Measurements from ENCODE around the gene DENND2A.
"Not testable (repeated sequence)": the region's sequence is repeated elsewhere in the genome, so short reads cannot be mapped to it uniquely, and the experiment has no call there.

The DENND2A gene

GRCh38 chr7:140506788-140507464 is 133.7 kb downstream of the DENND2A start:
- DNase-seq (ENCODE audit: low spot score), result peak; percentile 67

DNA sequence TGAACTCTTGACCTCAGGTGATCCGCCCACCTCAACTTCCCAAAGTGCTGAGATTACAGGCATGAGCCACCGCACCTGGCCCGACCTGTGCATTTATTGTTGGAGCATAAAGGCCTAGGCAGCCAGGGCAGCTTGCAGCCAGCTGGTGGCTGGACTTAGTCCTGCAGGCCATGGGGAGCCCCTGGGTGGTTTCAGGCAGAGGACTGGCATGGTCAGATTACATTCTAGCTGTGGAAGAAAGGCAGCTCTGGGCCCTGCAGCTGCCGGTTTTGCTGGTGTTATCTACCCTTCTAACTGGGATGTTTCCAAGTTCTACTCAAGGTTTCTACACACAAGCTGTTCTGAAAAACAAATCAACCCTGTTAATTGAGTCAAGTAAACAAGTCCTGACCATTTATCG is 138.6 kb downstream of the DENND2A start:
- DNase-seq (ENCODE audit: low spot score), result no peak

GRCh38 chr7:140497807-140498206 is 142.8 kb downstream of the DENND2A start:
- DNase-seq (ENCODE audit: low spot score), result not testable (repeated sequence)

- no peak for DNase-seq (ENCODE audit: low spot score)
Observed at GRCh38 chr7:140497241-140497769, 143.3 kb downstream of the DENND2A start.

GRCh38 chr7:140495514-140496097 is 145.0 kb downstream of the DENND2A start:
- DNase-seq (ENCODE audit: low spot score), result no peak

- no peak for DNase-seq (ENCODE audit: low spot score)
Observed at GRCh38 chr7:140494867-140495266, 145.7 kb downstream of the DENND2A start.

DNA sequence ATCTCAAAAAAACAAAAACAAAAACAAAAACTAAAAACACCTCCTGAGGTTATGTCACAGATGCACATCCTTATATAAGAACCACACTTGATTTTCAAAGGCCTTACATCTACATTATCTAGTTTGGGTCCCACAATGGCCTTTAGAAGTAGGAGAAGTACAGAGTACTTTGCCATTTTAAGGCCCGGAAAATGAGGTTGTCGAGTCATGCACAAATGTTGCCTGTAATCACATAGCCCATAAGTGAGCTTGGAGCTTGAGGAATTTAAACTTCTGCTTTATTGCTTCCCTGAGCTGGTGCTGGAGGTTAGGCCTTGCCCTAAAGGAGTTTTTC is 151.6 kb downstream of the DENND2A start:
- DNase-seq (ENCODE audit: low spot score), result no peak

- no peak for DNase-seq (ENCODE audit: low spot score)
Observed at GRCh38 chr7:140485500-140486265, 154.9 kb downstream of the DENND2A start.

GRCh38 chr7:140484951-140485499 is 155.6 kb downstream of the DENND2A start:
- no peak for DNase-seq (ENCODE audit: low spot score)

- DNase-seq (ENCODE audit: low spot score), result no peak
Observed at GRCh38 chr7:140484479-140484878, 156.1 kb downstream of the DENND2A start.

DNA sequence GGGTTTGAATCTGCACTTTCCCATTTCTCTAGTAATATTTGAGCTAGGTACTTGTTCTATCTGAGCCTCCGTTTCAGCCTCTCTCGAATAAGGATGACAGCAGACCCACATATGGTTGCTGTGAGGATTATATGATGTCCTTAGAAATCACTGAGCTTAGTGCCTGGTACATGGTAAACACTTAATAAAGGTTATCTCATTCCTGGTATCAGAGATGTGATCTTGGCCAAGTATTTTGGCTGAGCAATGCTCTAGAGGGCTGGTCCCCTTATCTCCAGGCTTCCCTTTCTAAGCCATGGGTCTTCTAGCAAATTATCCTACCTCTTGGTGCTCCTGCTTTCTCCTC is 160.9 kb downstream of the DENND2A start:
- DNase-seq (ENCODE audit: low spot score), result no peak

DNA sequence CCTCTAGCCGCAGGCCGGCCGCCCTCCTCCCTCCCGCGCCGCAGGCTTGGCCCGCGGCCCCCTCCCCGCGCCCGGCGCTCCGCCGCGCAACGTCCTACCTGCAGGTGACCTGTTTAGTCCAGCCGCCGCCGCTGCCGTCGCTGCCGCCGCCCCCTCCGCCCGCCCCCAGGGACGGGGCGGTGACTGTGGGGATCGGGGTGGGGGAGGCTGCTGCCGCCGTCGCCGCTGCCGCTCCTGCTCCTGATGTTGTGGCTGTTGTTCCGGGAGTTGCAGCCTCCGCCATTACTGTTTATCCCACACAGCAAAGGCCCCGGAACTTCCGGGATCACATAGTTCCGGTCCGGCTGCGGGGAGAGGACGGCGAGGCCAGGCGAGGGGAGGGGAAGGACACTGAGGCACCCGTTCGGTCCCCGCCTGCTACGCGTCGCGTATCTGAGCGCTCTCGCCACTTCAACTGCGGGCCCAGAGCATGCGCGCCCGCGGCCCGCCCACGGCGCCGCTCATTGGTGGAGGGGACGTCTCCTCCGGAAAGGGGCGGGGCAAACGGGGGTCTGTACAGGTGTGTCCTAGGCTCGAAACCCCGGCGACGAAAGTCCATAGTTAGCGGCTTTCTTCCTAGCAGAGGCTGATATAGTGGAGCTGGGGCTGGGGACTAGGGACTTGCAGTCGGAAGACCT is 161.4 kb downstream of the DENND2A start, which contains the start of gene MKRN1:
Gene MKRN1 (minus strand): TSS at position 444 of the 677 bp plus-strand sequence. CDS start 161 bp downstream, at position 283.
- peak; percentile 97 for DNase-seq (ENCODE audit: low spot score)

DNA sequence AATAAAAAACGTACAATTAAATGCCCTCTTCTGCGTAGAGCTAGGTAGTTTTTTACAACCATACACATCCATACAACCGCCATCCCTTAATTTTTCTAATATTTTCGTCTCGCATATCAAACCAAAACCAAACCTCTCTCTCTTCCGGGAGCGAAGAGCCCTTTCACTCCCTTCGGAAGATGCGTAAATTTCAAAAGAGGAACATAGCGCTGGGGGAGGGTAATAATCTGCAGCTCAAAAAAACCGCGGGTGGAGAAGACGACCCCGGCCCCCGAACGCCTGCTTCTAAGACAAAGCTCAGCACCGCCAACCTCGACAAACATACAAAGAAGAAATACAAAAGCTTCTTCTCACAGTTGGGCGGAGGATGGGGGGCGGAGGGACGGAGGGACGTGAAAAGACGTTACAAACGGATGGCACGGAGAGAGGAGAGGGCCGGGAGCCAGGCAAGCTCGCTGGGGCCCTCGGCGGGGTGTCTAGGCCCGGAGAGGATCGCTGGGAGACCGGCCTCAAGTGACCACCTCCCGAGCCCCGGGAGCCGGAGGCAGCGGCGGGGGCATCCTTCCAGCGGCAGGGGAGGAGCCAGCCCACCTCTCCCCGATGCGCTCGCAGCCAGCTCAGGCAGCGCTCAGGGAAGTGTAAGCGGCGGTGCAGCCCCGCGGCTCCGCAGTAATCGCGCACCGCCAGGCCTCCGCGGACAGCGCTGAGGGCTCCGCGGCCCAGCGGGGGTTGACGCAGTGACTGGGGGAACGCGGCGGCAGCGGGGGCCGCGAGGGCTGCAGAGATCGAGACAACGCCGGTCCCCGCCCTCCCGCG is 162.2 kb downstream of the DENND2A start:
- DNase-seq (ENCODE audit: low spot score), result peak; percentile 70

GRCh38 chr7:140476698-140477261 is 163.8 kb downstream of the DENND2A start:
- DNase-seq (ENCODE audit: low spot score), result no peak

- peak; percentile 31 for DNase-seq (ENCODE audit: low spot score)
Observed at GRCh38 chr7:140475747-140476333, 164.8 kb downstream of the DENND2A start.

Measured in iPS-NIHi11 (cell line).